Measurements from ENCODE around the gene PCDH19. TPM values are rescaled to one million over a fixed set of nuclear protein-coding genes. Genes with fewer than 3 reads are reported as not detected.
"Not testable (repeated sequence)": the region's sequence is repeated elsewhere in the genome, so short reads cannot be mapped to it uniquely, and the experiment has no call there.

Gene PCDH19
- total RNA-seq: 2.6 TPM

DNA sequence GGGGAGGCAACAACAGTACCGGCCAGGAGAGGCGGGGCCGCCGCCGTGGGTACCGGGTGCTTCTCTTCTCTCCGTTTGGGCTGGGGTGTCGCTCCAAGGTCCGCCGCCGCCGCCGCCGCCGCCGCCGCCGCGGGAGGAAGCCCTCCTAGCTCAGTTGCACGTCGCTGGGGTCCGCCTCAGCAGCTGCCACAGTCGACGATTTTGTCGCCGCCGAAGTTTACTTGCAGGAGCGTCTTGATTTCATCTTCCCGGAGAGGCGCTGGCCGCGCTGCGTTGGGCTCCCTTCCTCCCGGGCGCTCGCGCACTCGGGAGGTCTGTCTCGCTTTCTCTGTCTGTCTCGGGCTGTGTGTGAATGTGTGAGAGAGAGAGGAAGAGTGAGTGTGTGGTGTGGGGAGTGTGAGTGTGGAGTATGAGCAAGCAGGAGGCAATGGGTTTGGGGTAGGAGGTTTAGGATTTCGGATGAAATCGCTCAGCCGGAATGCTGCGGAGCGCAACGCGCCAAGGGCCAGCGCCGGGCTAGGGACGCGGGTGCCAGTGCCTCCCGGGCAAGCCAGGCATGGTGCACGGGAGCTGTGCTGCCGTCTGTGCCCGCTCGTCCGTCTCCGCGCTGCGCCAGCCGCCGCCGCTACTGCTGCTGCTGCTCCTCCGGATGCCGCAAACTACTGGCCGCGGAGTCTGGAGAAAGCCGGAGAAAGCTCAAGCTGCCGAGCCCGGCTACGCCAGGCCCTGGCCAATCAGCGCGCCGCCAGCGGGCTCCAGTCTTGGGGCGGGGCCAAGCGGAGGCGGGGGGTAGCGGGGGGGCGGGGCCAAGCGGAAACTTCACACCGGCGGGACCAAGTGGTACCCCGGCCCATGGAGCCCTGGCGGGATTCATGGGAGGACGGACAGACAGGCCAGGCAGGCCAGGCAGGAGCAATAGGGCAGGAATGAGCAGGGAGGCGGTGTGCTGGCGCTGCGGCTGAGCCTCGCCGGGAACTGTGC is at the start of gene PCDH19:
Gene PCDH19 (minus strand): TSS at position 664 of the 981 bp plus-strand sequence. CDS start 1,676 bp downstream, outside the sequence.
- Histone ChIP-seq H3K9me3 (ENCODE audit: control insufficient read depth in 3 of 3, low read length in 3 of 3) (peaks cover 0 to 7% (median 0%) of the 10 kb centered on the region in 3 donors), H3K4me3 (ENCODE audit: low read length in 3 of 3) (peak within 1 kb of the TSS; percentile 55 to 66 (median 64)), H3K9ac (ENCODE audit: low read depth in 1 of 3, low read length in 3 of 3) (no peak within 1 kb of the TSS), H3K4me1 (ENCODE audit: control insufficient read depth in 3 of 3, insufficient read depth in 3 of 3, low read length in 3 of 3) (peaks cover 3 to 12% (median 5%) of the 10 kb centered on the region in 3 donors), H3K36me3 (ENCODE audit: control insufficient read depth in 3 of 3, insufficient read depth in 3 of 3, low read length in 3 of 3) (no peaks in the 10 kb centered on the region), H3K27me3 (ENCODE audit: control insufficient read depth in 3 of 3, insufficient read depth in 3 of 3, low read length in 3 of 3) (peaks cover 29 to 60% (median 32%) of the 10 kb centered on the region in 3 donors), H3K27ac (ENCODE audit: low read depth, low read length) (no peak within 1 kb of the TSS)

GRCh38 chrX:100449696-100450608 is 39.9 kb upstream of the PCDH19 start:
- H3K27ac ChIP-seq (ENCODE audit: low read depth, low read length): no peak overlapping the region
- no peaks in the 10 kb centered on the region for H3K9me3 ChIP-seq (ENCODE audit: control insufficient read depth in 3 of 3, low read length in 3 of 3)

GRCh38 chrX:100447655-100448397 is 37.8 kb upstream of the PCDH19 start:
- Histone ChIP-seq H3K36me3 (ENCODE audit: control insufficient read depth in 3 of 3, insufficient read depth in 3 of 3, low read length in 3 of 3) (no peaks in the 10 kb centered on the region), H3K27me3 (ENCODE audit: control insufficient read depth in 3 of 3, insufficient read depth in 3 of 3, low read length in 3 of 3) (no peaks in the 10 kb centered on the region), H3K9ac (ENCODE audit: low read depth in 1 of 3, low read length in 3 of 3) (no peak overlapping the region), H3K27ac (ENCODE audit: low read depth, low read length) (no peak overlapping the region), H3K4me1 (ENCODE audit: control insufficient read depth in 3 of 3, insufficient read depth in 3 of 3, low read length in 3 of 3) (peaks cover 5 to 7% (median 6%) of the 10 kb centered on the region in 3 donors), H3K9me3 (ENCODE audit: control insufficient read depth in 3 of 3, low read length in 3 of 3) (no peaks in the 10 kb centered on the region), H3K4me3 (ENCODE audit: low read length in 3 of 3) (peak overlapping the region in 1 of 3 donors; percentile 49)

More at GRCh38 chrX:100449696-100450608, 39.9 kb upstream of the PCDH19 start:
- peaks cover 5 to 7% (median 6%) of the 10 kb centered on the region in 3 donors for H3K4me1 ChIP-seq (ENCODE audit: control insufficient read depth in 3 of 3, insufficient read depth in 3 of 3, low read length in 3 of 3)
- H3K27me3 ChIP-seq (ENCODE audit: control insufficient read depth in 3 of 3, insufficient read depth in 3 of 3, low read length in 3 of 3): no peaks in the 10 kb centered on the region
- H3K9ac ChIP-seq (ENCODE audit: low read depth in 1 of 3, low read length in 3 of 3): no peak overlapping the region
- no peaks in the 10 kb centered on the region for H3K36me3 ChIP-seq (ENCODE audit: control insufficient read depth in 3 of 3, insufficient read depth in 3 of 3, low read length in 3 of 3)
- no peak overlapping the region for H3K4me3 ChIP-seq (ENCODE audit: low read length in 3 of 3)

DNA sequence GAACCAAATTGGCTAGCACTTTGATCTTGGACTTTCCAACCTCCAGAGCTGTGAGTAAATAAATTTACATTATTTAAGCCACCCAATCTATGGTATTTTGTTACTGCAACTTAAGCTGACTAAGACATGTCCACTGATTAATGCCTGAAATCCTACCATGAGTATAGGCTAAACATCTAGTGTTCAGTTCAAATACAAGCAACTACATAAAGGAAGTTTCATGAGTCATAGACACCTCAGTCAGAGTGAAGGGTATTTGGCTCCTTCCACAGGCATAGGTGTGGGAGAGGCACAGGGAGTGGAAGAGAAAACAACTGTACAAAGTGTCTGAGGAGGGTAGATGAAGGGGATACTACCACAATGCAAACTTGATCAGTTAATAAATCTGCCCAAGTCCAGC is 35.5 kb upstream of the PCDH19 start:
- Histone ChIP-seq H3K4me3 (ENCODE audit: low read length in 3 of 3) (no peak overlapping the region), H3K27me3 (ENCODE audit: control insufficient read depth in 3 of 3, insufficient read depth in 3 of 3, low read length in 3 of 3) (no peaks in the 10 kb centered on the region), H3K9me3 (ENCODE audit: control insufficient read depth in 3 of 3, low read length in 3 of 3) (no peaks in the 10 kb centered on the region), H3K36me3 (ENCODE audit: control insufficient read depth in 3 of 3, insufficient read depth in 3 of 3, low read length in 3 of 3) (no peaks in the 10 kb centered on the region), H3K27ac (ENCODE audit: low read depth, low read length) (no peak overlapping the region), H3K9ac (ENCODE audit: low read depth in 1 of 3, low read length in 3 of 3) (no peak overlapping the region), H3K4me1 (ENCODE audit: control insufficient read depth in 3 of 3, insufficient read depth in 3 of 3, low read length in 3 of 3) (peaks cover 5 to 7% (median 6%) of the 10 kb centered on the region in 3 donors)

- H3K27me3 ChIP-seq (ENCODE audit: control insufficient read depth in 3 of 3, insufficient read depth in 3 of 3, low read length in 3 of 3); H3K4me3 ChIP-seq (ENCODE audit: low read length in 3 of 3); H3K9ac ChIP-seq (ENCODE audit: low read depth in 1 of 3, low read length in 3 of 3); H3K9me3 ChIP-seq (ENCODE audit: control insufficient read depth in 3 of 3, low read length in 3 of 3); H3K4me1 ChIP-seq (ENCODE audit: control insufficient read depth in 3 of 3, insufficient read depth in 3 of 3, low read length in 3 of 3); H3K36me3 ChIP-seq (ENCODE audit: control insufficient read depth in 3 of 3, insufficient read depth in 3 of 3, low read length in 3 of 3); H3K27ac ChIP-seq (ENCODE audit: low read depth, low read length): not testable (repeated sequence)
These were observed 31.2 kb upstream of the PCDH19 start for GRCh38 chrX:100441321-100441720.

DNA sequence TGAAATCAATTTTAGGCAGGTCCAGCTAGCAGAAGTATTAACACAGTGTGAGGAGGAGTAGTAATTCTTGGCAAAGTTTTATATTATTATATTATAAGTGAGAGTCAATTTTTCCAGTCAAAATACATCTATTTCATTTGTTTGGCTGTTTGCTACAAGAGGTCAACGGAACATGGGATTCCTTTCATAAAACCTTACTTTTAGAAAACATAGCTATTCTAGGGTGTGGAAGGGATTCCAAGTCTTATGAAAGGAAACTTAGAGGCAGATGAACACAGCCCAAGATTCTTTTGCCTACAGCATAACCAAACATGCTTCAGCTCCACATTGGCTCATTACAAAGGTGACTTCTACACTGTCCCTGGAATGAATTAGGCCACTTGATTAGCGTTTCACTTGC is 29.9 kb upstream of the PCDH19 start:
- no peak overlapping the region for H3K9ac ChIP-seq (ENCODE audit: low read depth in 1 of 3, low read length in 3 of 3)
- no peaks in the 10 kb centered on the region for H3K4me1 ChIP-seq (ENCODE audit: control insufficient read depth in 3 of 3, insufficient read depth in 3 of 3, low read length in 3 of 3)
- H3K27ac ChIP-seq (ENCODE audit: low read depth, low read length): no peak overlapping the region
- no peak overlapping the region for H3K4me3 ChIP-seq (ENCODE audit: low read length in 3 of 3)
- H3K9me3 ChIP-seq (ENCODE audit: control insufficient read depth in 3 of 3, low read length in 3 of 3): no peaks in the 10 kb centered on the region
- no peaks in the 10 kb centered on the region for H3K27me3 ChIP-seq (ENCODE audit: control insufficient read depth in 3 of 3, insufficient read depth in 3 of 3, low read length in 3 of 3)
- no peaks in the 10 kb centered on the region for H3K36me3 ChIP-seq (ENCODE audit: control insufficient read depth in 3 of 3, insufficient read depth in 3 of 3, low read length in 3 of 3)

- no peaks in the 10 kb centered on the region for H3K9me3 ChIP-seq (ENCODE audit: control insufficient read depth in 3 of 3, low read length in 3 of 3)
- H3K27me3 ChIP-seq (ENCODE audit: control insufficient read depth in 3 of 3, insufficient read depth in 3 of 3, low read length in 3 of 3): no peaks in the 10 kb centered on the region
- H3K4me1 ChIP-seq (ENCODE audit: control insufficient read depth in 3 of 3, insufficient read depth in 3 of 3, low read length in 3 of 3): no peaks in the 10 kb centered on the region
- H3K4me3 ChIP-seq (ENCODE audit: low read length in 3 of 3): no peak overlapping the region
- H3K9ac ChIP-seq (ENCODE audit: low read depth in 1 of 3, low read length in 3 of 3): no peak overlapping the region
- H3K36me3 ChIP-seq (ENCODE audit: control insufficient read depth in 3 of 3, insufficient read depth in 3 of 3, low read length in 3 of 3): no peaks in the 10 kb centered on the region
- H3K27ac ChIP-seq (ENCODE audit: low read depth, low read length): no peak overlapping the region
These were observed 25.7 kb upstream of the PCDH19 start for GRCh38 chrX:100435726-100436125.

DNA sequence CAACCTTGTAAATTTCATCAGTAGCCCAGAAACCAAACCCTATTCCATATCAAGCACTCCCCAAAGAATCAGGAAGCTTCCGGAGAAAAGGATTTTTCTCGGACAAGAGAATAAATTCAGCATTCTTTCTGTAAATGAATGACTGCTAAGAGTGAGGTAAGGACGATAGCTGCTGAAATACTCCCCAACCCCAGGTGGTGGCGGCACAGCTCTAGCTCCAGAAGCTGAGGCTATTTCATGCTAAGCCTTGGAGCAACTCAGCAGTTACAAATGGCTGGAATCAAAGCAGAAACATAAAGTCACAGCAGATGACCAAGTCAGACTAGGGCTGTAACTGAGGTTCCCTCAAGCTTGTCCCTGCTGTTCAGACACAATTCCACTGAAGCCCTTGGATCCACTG is 13.9 kb upstream of the PCDH19 start:
- H3K27me3 ChIP-seq (ENCODE audit: control insufficient read depth in 3 of 3, insufficient read depth in 3 of 3, low read length in 3 of 3): no peaks in the 10 kb centered on the region
- H3K4me1 ChIP-seq (ENCODE audit: control insufficient read depth in 3 of 3, insufficient read depth in 3 of 3, low read length in 3 of 3): no peaks in the 10 kb centered on the region
- H3K4me3 ChIP-seq (ENCODE audit: low read length in 3 of 3): no peak overlapping the region
- H3K36me3 ChIP-seq (ENCODE audit: control insufficient read depth in 3 of 3, insufficient read depth in 3 of 3, low read length in 3 of 3): no peaks in the 10 kb centered on the region
- H3K27ac ChIP-seq (ENCODE audit: low read depth, low read length): no peak overlapping the region
- no peaks in the 10 kb centered on the region for H3K9me3 ChIP-seq (ENCODE audit: control insufficient read depth in 3 of 3, low read length in 3 of 3)
- H3K9ac ChIP-seq (ENCODE audit: low read depth in 1 of 3, low read length in 3 of 3): no peak overlapping the region

- H3K27me3 ChIP-seq (ENCODE audit: control insufficient read depth in 3 of 3, insufficient read depth in 3 of 3, low read length in 3 of 3): peaks cover 0 to 11% (median 0%) of the 10 kb centered on the region in 3 donors
- H3K4me3 ChIP-seq (ENCODE audit: low read length in 3 of 3): no peak overlapping the region
- no peaks in the 10 kb centered on the region for H3K36me3 ChIP-seq (ENCODE audit: control insufficient read depth in 3 of 3, insufficient read depth in 3 of 3, low read length in 3 of 3)
- peaks cover 0 to 6% (median 0%) of the 10 kb centered on the region in 3 donors for H3K4me1 ChIP-seq (ENCODE audit: control insufficient read depth in 3 of 3, insufficient read depth in 3 of 3, low read length in 3 of 3)
- no peaks in the 10 kb centered on the region for H3K9me3 ChIP-seq (ENCODE audit: control insufficient read depth in 3 of 3, low read length in 3 of 3)
- no peak overlapping the region for H3K27ac ChIP-seq (ENCODE audit: low read depth, low read length)
- H3K9ac ChIP-seq (ENCODE audit: low read depth in 1 of 3, low read length in 3 of 3): no peak overlapping the region
These were observed 8.5 kb upstream of the PCDH19 start for GRCh38 chrX:100418556-100418955.
